A673 (cell line): ENCODE data around the gene MYT1.

Source experiments
- CTCF ChIP-seq: fragments of 300-800, 200-600 bp; sonication (generic); conservative IDR thresholded peaks from 2 replicates; pipeline ENCODE4 v1.5.1; 2017; ENCODE audit warnings: low read depth, mild to moderate bottlenecking, antibody characterized with exemption, low read length, moderate library complexity, mixed read lengths
- EZH2 ChIP-seq: fragments of 200-600 bp; sonication (generic); IDR thresholded peaks from 2 replicates; pipeline ENCODE4 v1.6.1; 2017; ENCODE audit warnings: borderline replicate concordance, low read depth, mild to moderate bottlenecking, mixed read lengths, antibody characterized with exemption, low read length; ENCODE audit not compliant: poor library complexity, severe bottlenecking

- TF ChIP-seq CTCF (no peak), EZH2 (no peak)
Measured at GRCh38 chr20:64231621-64232550, 67.6 kb downstream of the MYT1 start.
